Bronchus fibroblast of lung (primary cell): ENCODE results near the gene AADAT. TPM values are rescaled to one million over a fixed set of nuclear protein-coding genes. Genes with fewer than 3 reads are reported as not detected.

Experiments used
- total RNA-seq: library from RNA; depleted of rRNA; stranded (reverse); fragments of >200 nt; gene quantifications from 2 replicates; pipeline ENCODE4 v1.2.3, GENCODE V29; 2015

AADAT gene
- 7.9 and 8.5 TPM in 2 replicates for total RNA-seq

GRCh38 chr4:170089668-170090351 lies at the start of gene AADAT:
TSS of gene AADAT (minus strand) at chr4:170089956. CDS start at chr4:170089690, 266 bp downstream.

DNA sequence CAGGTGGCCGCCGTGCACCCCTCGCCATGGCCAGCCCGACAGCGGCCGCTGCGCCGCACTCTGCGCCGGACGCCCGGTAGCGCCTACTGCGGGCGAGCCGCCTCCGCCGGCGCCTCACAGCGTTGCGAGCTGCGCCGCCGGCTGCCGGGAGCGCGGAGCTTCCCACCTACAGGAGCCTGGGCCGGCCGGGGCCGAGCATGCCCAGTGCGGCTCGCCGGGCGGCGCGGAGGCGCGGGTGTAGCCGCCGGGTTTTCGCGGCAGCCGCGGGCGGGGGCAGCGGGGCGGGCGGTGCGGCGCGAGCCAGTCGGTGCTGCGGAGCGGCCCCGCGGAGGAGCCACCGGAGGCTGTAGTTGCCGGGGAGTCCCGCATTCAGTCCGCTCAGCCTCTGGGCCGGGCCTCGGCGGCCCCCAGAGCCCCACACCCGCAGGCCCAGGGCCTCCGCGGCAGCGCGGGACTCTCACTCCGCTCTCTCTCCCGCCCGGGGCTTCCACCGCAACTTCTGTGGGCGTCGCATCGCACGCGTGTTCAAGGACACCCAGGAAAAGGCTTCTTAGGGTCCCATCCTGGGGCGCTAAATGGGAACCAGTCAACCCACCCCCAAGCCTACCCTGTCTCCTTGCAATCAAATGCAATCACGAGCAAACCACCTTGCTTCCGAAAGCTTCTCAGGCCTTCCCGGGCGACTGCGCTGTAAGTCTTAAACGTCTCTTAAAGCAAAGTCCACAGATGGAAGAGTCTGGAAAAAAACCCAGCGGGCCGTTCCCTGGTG lies 63.3 kb downstream of the AADAT start, which contains the start of gene MFAP3L:
Gene MFAP3L, minus strand, starts transcription at position 143 of the 769 bp plus-strand sequence. CDS start 20,518 bp downstream, outside the sequence.

Other genes with a start within 250 kb of the AADAT start
- 0.50 and 1.3 TPM in 2 replicates for gene MFAP3L, start 63.6 kb downstream of the AADAT start, total RNA-seq